IMR-90 (cell line): Measurements from ENCODE around the gene TMEM259. TPM values are rescaled to one million over a fixed set of nuclear protein-coding genes. Genes with fewer than 3 reads are reported as not detected.

Source experiments
- ATAC-seq: fragments of 200-7000 bp; cut with Tn5 transposase; 2 replicates; pipeline ENCODE4 v1.9.1; 2020; ENCODE audit warnings: low read depth, mild to moderate bottlenecking, moderate library complexity
- BruUV-seq: library from RNA; stranded (reverse); fragments of 400-500 nt; replicated peaks from 2 replicates; lab custom pipeline; 2021; lab: Mats Ljungman, UMichigan
- CTCF ChIA-PET: fragments of 300-600 bp; formaldehyde crosslinking; extraction: SDS; loops from one replicate; lab custom pipeline; 2021; ENCODE audit warnings: antibody characterized with exemption; lab: Yijun Ruan, JAX
- POLR2A ChIA-PET: fragments of 300-600 bp; sonication (Branson Sonifier 250); formaldehyde crosslinking; loops from one replicate; lab custom pipeline; 2022; ENCODE audit warnings: antibody characterized with exemption; ENCODE audit not compliant: unreplicated experiment; lab: Charles Lee
- DNase-seq: peaks from one replicate; pipeline ENCODE4 v3.0.0; 2013
- H2AFZ ChIP-seq: replicated peaks from 2 replicates; pipeline ENCODE3; 2013; ENCODE audit warnings: low read length, mild to moderate bottlenecking; ENCODE audit not compliant: poor library complexity
- H2AK5ac ChIP-seq: 2 replicates; pipeline ENCODE4 v1.6.1; 2013; ENCODE audit warnings: low read depth, low read length, inconsistent platforms
- H2AK9ac ChIP-seq: replicated peaks from 2 replicates; pipeline ENCODE3; 2013; ENCODE audit warnings: mild to moderate bottlenecking, low read depth, low read length, moderate library complexity; ENCODE audit not compliant: poor library complexity
- H2BK120ac ChIP-seq: 2 replicates; pipeline ENCODE4 v1.6.1; 2013; ENCODE audit warnings: low read depth, low read length, inconsistent platforms
- H2BK15ac ChIP-seq: 3 replicates; pipeline ENCODE4 v1.6.1; 2013; ENCODE audit warnings: low read depth, low read length, inconsistent platforms
- H2BK20ac ChIP-seq: 2 replicates; pipeline ENCODE4 v1.6.1; 2013; ENCODE audit warnings: low read depth, mild to moderate bottlenecking, inconsistent platforms, low read length, moderate library complexity
- H2BK5ac ChIP-seq: 2 replicates; pipeline ENCODE4 v1.6.1; 2013; ENCODE audit warnings: mild to moderate bottlenecking, low read depth, low read length, inconsistent platforms; ENCODE audit not compliant: poor library complexity, severe bottlenecking
- H3K14ac ChIP-seq: replicated peaks from 2 replicates; pipeline ENCODE4 v1.6.1; 2013; ENCODE audit warnings: low read depth, low read length, inconsistent platforms
- H3K18ac ChIP-seq: 2 replicates; pipeline ENCODE4 v1.6.1; 2013; ENCODE audit warnings: low read depth, low read length, control low read depth
- H3K23ac ChIP-seq: 2 replicates; pipeline ENCODE4 v1.6.1; 2013; ENCODE audit warnings: low read depth, low read length, inconsistent platforms
- H3K27ac ChIP-seq: 2 replicates; pipeline ENCODE4 v1.5.1; 2013; ENCODE audit warnings: mild to moderate bottlenecking, control low read depth, low read length; ENCODE audit not compliant: insufficient read depth
- H3K27me3 ChIP-seq: 2 replicates; pipeline ENCODE4 v1.6.1; 2013; ENCODE audit warnings: low read length; ENCODE audit not compliant: control insufficient read depth, insufficient read depth
- H3K36me3 ChIP-seq: 2 replicates; pipeline ENCODE4 v1.6.1; 2013; ENCODE audit warnings: low read length, mixed read lengths; ENCODE audit not compliant: control insufficient read depth, insufficient read depth
- H3K4ac ChIP-seq: 2 replicates; pipeline ENCODE4 v1.6.1; 2013; ENCODE audit warnings: low read depth, low read length, inconsistent platforms
- H3K4me1 ChIP-seq: 2 replicates; pipeline ENCODE4 v1.6.1; 2013; ENCODE audit warnings: low read length, mixed read lengths; ENCODE audit not compliant: control insufficient read depth, insufficient read depth
- H3K4me2 ChIP-seq: 2 replicates; pipeline ENCODE4 v1.6.1; 2013; ENCODE audit warnings: low read depth, mild to moderate bottlenecking, control low read depth, low read length, moderate library complexity
- H3K4me3 ChIP-seq: 2 replicates; pipeline ENCODE4 v1.5.1; 2013; ENCODE audit warnings: low read depth, mild to moderate bottlenecking, control low read depth, low read length, moderate library complexity; ENCODE audit not compliant: insufficient read depth
- H3K56ac ChIP-seq: 2 replicates; pipeline ENCODE4 v1.6.1; 2013; ENCODE audit warnings: low read length, inconsistent platforms; ENCODE audit not compliant: insufficient read depth; ENCODE audit errors: extremely low read depth
- H3K79me1 ChIP-seq, 2 experiments: 2 replicates each; pipeline ENCODE4 v1.6.1; 2013; ENCODE audit warnings: low read length in 2 of 2, inconsistent platforms in 1 of 2, low read depth in 1 of 2
- H3K9ac ChIP-seq: 2 replicates; pipeline ENCODE4 v1.6.1; 2013; ENCODE audit warnings: low read depth, low read length, control low read depth
- H3K9me1 ChIP-seq: 2 replicates; pipeline ENCODE4 v1.6.1; 2013; ENCODE audit warnings: low read length, inconsistent platforms; ENCODE audit not compliant: insufficient read depth
- H3K9me3 ChIP-seq: 2 replicates; pipeline ENCODE4 v1.6.1; 2013; ENCODE audit warnings: low read length; ENCODE audit not compliant: control insufficient read depth, insufficient read depth
- H4K20me1 ChIP-seq: 2 replicates; pipeline ENCODE4 v1.6.1; 2013; ENCODE audit warnings: low read length, inconsistent platforms; ENCODE audit not compliant: insufficient read depth
- H4K5ac ChIP-seq: 2 replicates; pipeline ENCODE4 v1.6.1; 2013; ENCODE audit warnings: mild to moderate bottlenecking, low read depth, low read length, control low read depth
- H4K8ac ChIP-seq, 2 experiments: 2 replicates each; pipeline ENCODE4 v1.6.1; 2013; ENCODE audit warnings: low read depth in 2 of 2, low read length in 2 of 2, control low read depth in 1 of 2, inconsistent platforms in 1 of 2
- H4K91ac ChIP-seq: 2 replicates; pipeline ENCODE4 v1.6.1; 2013; ENCODE audit warnings: low read depth, low read length, inconsistent platforms; ENCODE audit not compliant: insufficient read depth
- POLR2A ChIP-seq: IDR thresholded peaks from 2 replicates; pipeline ENCODE4 v1.6.1; 2012; ENCODE audit warnings: mild to moderate bottlenecking, low read depth, low read length
- WGBS, 2 experiments: methylation state at CpG; one replicate each; pipeline versions ENCODE4 v1.1.5 to v1.1.7; 2013; ENCODE audit warnings: missing lambda C conversion rate in 2 of 2; ENCODE audit not compliant: insufficient read length in 1 of 2; ENCODE audit errors: extremely low coverage in 2 of 2; 5-methylcytosine and 5-hydroxymethylcytosine counted together
- dilution Hi-C: fragments of 300-500 bp; cut with HindIII; formaldehyde crosslinking; loops from one replicate; pipeline ENCODE4 v1.14.3; 2018; ENCODE audit warnings: low sequenced_read_pairs; ENCODE audit not compliant: unreplicated experiment
- in situ Hi-C: fragments of 300-500 bp; cut with MboI; formaldehyde crosslinking; loops from 3 replicates; pipeline ENCODE4 v1.14.3; 2019; ENCODE audit warnings: low sequenced_read_pairs, inconsistent platforms, mixed read lengths
- intact Hi-C: fragments of 100-400 bp; cut with micrococcal nuclease; formaldehyde crosslinking; loops from 2 replicates; pipeline ENCODE4 v1.10.0; 2022
- polyA plus RNA-seq, 3 experiments: library from polyadenylated mRNA; depleted of rRNA; stranded (reverse); fragments of >200 nt; gene quantifications; 2 replicates each; pipeline ENCODE4 v1.2.3, GENCODE V29; 2012; ENCODE audit warnings: low replicate concordance in 1 of 3
- total RNA-seq: library from RNA; depleted of rRNA; stranded (reverse); fragments of >200 nt; gene quantifications from 2 replicates; pipeline ENCODE4 v1.2.3, GENCODE V29; 2012

Gene TMEM259
- total and polyA plus RNA-seq, 2 of the 4 experiments (the other 2 are of a cell fraction) = 22.6 to 153 TPM

- intact Hi-C loops = no loop called here
- Histone ChIP-seq H2BK120ac (no peak overlapping the region), H2BK15ac (no peak overlapping the region), H3K18ac (no peak overlapping the region), H3K14ac (no peak overlapping the region), H3K23ac (no peak overlapping the region), H3K9me3 (no peaks in the 10 kb centered on the region), H2AK5ac (no peak overlapping the region), H3K27me3 (peaks cover 26% of the 10 kb centered on the region), H3K56ac (no peak overlapping the region), H4K5ac (no peak overlapping the region), H2BK20ac (no peak overlapping the region), H3K9ac (no peak overlapping the region), H3K79me1 (no peaks in the 10 kb centered on the region; a peak in 1 of 4 replicates), H2BK5ac (no peak overlapping the region), H4K91ac (no peak overlapping the region), H2AK9ac (no peak overlapping the region), H4K20me1 (0 out of 2 replicates have a peak, but pooled peaks cover 11% of the 10 kb centered on the region), H3K4me2 (no peak overlapping the region), H4K8ac (no peak overlapping the region), H3K9me1 (no peaks in the 10 kb centered on the region), H3K27ac (no peak overlapping the region), H3K4me1 (no peaks in the 10 kb centered on the region), H3K4ac (no peak overlapping the region), H3K36me3 (no peaks in the 10 kb centered on the region), H2AFZ (no peak overlapping the region), H3K4me3 (no peak overlapping the region)
- ChIA-PET POLR2A (no interaction called here), CTCF (interaction anchor here (0.6 kb wide), 2 partner anchors 147 to 726 kb away, joined by 3 to 4 read pairs; no protein-coding TSS in a partner anchor)
- no TSS peak for BruUV-seq
- ATAC-seq (no peak), DNase-seq (no peak)
- no peak for TF ChIP-seq POLR2A
- 50% methylated on average over 2 of the region's 4 CpGs; no CpG with 5 or more reads in 1 of the 2 experiments for WGBS, 2 experiments
- in situ Hi-C loops = no loop called here
- dilution Hi-C loops = no loop called here
These were observed 18.3 kb downstream of the TMEM259 start for GRCh38 chr19:1002600-1002999.
